Activated CD4-positive, alpha-beta T cell treated with anti-CD3 and anti-CD28 coated beads, Interleukin-2, amount 50 U/mL, for 1 hour (primary cell): ENCODE measurements around the gene ASNS.
"Not testable (repeated sequence)": the region's sequence is repeated elsewhere in the genome, so short reads cannot be mapped to it uniquely, and the experiment has no call there.

Experiments
- DNase-seq: peaks from one replicate; pipeline ENCODE4 v3.0.0-alpha.2; 2020

ASNS gene

GRCh38 chr7:97872025-97872669 lies at the start of gene ASNS:
Gene ASNS, minus strand, starts transcription at chr7:97872408. Its CDS starts 3,252 bp downstream, at chr7:97869156.
- DNase-seq, result peak; percentile 73

GRCh38 chr7:97921254-97921653 lies 49.0 kb upstream of the ASNS start:
- DNase-seq, result not testable (repeated sequence)

- not testable (repeated sequence) for DNase-seq
Observed at GRCh38 chr7:97915267-97915666, 43.1 kb upstream of the ASNS start.

GRCh38 chr7:97912294-97912693 lies 40.1 kb upstream of the ASNS start:
- DNase-seq, result not testable (repeated sequence)

- DNase-seq, result not testable (repeated sequence)
Observed at GRCh38 chr7:97896893-97897292, 24.7 kb upstream of the ASNS start.

- not testable (repeated sequence) for DNase-seq
Observed at GRCh38 chr7:97891721-97892120, 19.5 kb upstream of the ASNS start.

GRCh38 chr7:97879527-97879926 lies 7.3 kb upstream of the ASNS start:
- not testable (repeated sequence) for DNase-seq

- DNase-seq, result not testable (repeated sequence)
Observed at GRCh38 chr7:97874894-97875293, 2.7 kb upstream of the ASNS start.

GRCh38 chr7:97873606-97874005 lies 1.4 kb upstream of the ASNS start:
- no peak for DNase-seq

GRCh38 chr7:97871659-97872024 lies 566 bp downstream of the ASNS start:
- DNase-seq, result peak; percentile 16

GRCh38 chr7:97868788-97869187 lies 3.4 kb downstream of the ASNS start:
- DNase-seq, result no peak

GRCh38 chr7:97868314-97868713 lies 3.9 kb downstream of the ASNS start:
- DNase-seq, result no peak

GRCh38 chr7:97865104-97865503 lies 7.1 kb downstream of the ASNS start:
- DNase-seq, result no peak

- DNase-seq, result no peak
Observed at GRCh38 chr7:97859606-97860204, 12.5 kb downstream of the ASNS start.

- no peak for DNase-seq
Observed at GRCh38 chr7:97858221-97858620, 14.0 kb downstream of the ASNS start.

GRCh38 chr7:97857544-97857943 lies 14.7 kb downstream of the ASNS start:
- no peak for DNase-seq

- DNase-seq, result no peak
Observed at GRCh38 chr7:97851683-97852082, 20.5 kb downstream of the ASNS start.

- not testable (repeated sequence) for DNase-seq
Observed at GRCh38 chr7:97850262-97851031, 21.8 kb downstream of the ASNS start.

- no peak for DNase-seq
Observed at GRCh38 chr7:97847791-97848190, 24.4 kb downstream of the ASNS start.

- no peak for DNase-seq
Observed at GRCh38 chr7:97846945-97847344, 25.3 kb downstream of the ASNS start.

GRCh38 chr7:97845622-97846203 lies 26.5 kb downstream of the ASNS start:
- no peak for DNase-seq

- no peak for DNase-seq
Observed at GRCh38 chr7:97844036-97844435, 28.2 kb downstream of the ASNS start.

GRCh38 chr7:97842772-97843345 lies 29.3 kb downstream of the ASNS start:
- no peak for DNase-seq
